Progenitor cell of endocrine pancreas (in vitro differentiated cells): Measurements from ENCODE around the gene NAPSA. TPM values are rescaled to one million over a fixed set of nuclear protein-coding genes. Genes with fewer than 3 reads are reported as not detected.

ENCODE experiments used
- DNase-seq: peaks from one replicate; pipeline ENCODE4 v3.0.0; 2021; ENCODE audit warnings: low spot score; ENCODE audit not compliant: unreplicated experiment
- H3K27ac Mint-ChIP-seq: 2 replicates; pipeline ENCODE4 v1.8.0; 2021; ENCODE audit warnings: mild to moderate bottlenecking, moderate library complexity, mixed read lengths
- H3K27me3 Mint-ChIP-seq: 2 replicates; pipeline ENCODE4 v1.8.0; 2021; ENCODE audit warnings: mixed read lengths
- H3K36me3 Mint-ChIP-seq: 2 replicates; pipeline ENCODE4 v1.8.0; 2022; ENCODE audit warnings: mixed read lengths; ENCODE audit not compliant: insufficient read depth
- H3K4me1 Mint-ChIP-seq: 2 replicates; pipeline ENCODE4 v1.8.0; 2021; ENCODE audit warnings: low read depth, mixed read lengths
- H3K4me3 Mint-ChIP-seq: 2 replicates; pipeline ENCODE4 v1.8.0; 2021; ENCODE audit warnings: low read depth, mild to moderate bottlenecking, moderate library complexity, mixed read lengths
- H3K9me3 Mint-ChIP-seq: 2 replicates; pipeline ENCODE4 v1.8.0; 2021; ENCODE audit warnings: low read depth, mixed read lengths
- total RNA-seq: library from RNA; stranded (reverse); gene quantifications from 2 replicates; pipeline ENCODE4 v1.2.1, GENCODE V29; 2021
- TF ChIP-seq, protein P1 (sequence below): fragments of 200-600 bp; sonication (generic); IDR thresholded peaks from one replicate; pipeline ENCODE4 v1.5.0; 2021; ENCODE audit warnings: antibody characterized with exemption, mild to moderate bottlenecking; ENCODE audit not compliant: unreplicated experiment

Gene NAPSA
- total RNA-seq, 1 donor from 2014 or later, result 2.7 TPM

GRCh38 chr19:50409347-50409746 lies 43.9 kb upstream of the NAPSA start:
- Mint-ChIP-seq H3K27me3 (no peaks in the 10 kb centered on the region), H3K9me3 (no peaks in the 10 kb centered on the region), H3K36me3 (peaks cover 11% of the 10 kb centered on the region), H3K27ac (no peak overlapping the region), H3K4me1 (no peaks in the 10 kb centered on the region), H3K4me3 (no peak overlapping the region)
- TF ChIP-seq, protein P1, sequence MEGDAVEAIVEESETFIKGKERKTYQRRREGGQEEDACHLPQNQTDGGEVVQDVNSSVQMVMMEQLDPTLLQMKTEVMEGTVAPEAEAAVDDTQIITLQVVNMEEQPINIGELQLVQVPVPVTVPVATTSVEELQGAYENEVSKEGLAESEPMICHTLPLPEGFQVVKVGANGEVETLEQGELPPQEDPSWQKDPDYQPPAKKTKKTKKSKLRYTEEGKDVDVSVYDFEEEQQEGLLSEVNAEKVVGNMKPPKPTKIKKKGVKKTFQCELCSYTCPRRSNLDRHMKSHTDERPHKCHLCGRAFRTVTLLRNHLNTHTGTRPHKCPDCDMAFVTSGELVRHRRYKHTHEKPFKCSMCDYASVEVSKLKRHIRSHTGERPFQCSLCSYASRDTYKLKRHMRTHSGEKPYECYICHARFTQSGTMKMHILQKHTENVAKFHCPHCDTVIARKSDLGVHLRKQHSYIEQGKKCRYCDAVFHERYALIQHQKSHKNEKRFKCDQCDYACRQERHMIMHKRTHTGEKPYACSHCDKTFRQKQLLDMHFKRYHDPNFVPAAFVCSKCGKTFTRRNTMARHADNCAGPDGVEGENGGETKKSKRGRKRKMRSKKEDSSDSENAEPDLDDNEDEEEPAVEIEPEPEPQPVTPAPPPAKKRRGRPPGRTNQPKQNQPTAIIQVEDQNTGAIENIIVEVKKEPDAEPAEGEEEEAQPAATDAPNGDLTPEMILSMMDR, result no peak
- DNase-seq, result no peak

DNA sequence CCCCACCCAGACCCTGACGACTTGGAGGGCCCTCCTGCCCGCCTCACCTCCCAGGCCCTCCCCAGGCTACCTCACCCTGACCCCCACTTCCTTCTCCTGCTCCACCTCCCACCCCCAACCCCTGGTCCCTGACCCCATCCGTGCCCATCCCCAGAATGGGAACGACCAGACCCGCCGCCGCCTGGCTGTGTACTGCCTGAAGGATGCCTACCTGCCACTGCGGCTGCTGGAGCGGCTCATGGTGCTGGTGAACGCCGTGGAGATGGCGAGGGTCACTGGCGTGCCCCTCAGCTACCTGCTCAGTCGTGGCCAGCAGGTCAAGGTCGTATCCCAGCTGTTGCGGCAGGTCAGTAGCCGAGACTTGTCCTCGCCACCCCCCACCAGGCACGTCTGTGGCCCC lies 41.4 kb upstream of the NAPSA start:
- Mint-ChIP-seq H3K27me3 (no peaks in the 10 kb centered on the region), H3K9me3 (no peaks in the 10 kb centered on the region), H3K4me1 (no peaks in the 10 kb centered on the region), H3K4me3 (no peak overlapping the region), H3K36me3 (peaks cover 15% of the 10 kb centered on the region), H3K27ac (no peak overlapping the region)
- no peak for DNase-seq
- TF ChIP-seq, protein P1, result no peak

DNA sequence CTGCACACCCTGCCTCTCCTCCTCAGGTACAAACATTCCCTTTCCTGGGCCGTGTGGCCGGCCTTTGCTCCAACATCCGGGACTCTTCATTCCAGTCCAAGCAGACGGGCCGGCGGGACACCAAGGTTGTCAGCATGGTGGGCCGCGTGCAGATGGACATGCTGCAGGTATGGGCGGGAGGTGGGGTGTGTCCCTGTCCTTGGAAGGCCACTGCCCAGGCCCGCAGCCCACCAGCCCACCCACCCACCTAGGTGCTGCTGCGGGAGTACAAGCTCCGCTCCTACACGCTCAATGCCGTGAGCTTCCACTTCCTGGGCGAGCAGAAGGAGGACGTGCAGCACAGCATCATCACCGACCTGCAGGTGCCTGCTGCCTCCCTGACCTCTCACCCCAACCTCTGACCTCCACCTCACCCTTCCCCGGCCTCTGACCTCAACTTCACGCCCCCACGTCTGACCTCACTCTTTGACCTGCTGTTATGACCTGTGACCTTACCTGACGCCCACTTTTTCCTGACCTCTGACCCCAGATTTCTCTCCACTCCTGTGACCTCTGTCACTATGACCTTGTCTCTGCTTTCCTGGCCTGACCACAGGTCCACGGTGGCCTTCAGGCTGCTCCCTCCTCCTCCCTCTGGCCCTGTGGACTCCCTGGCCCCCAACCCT lies 40.8 kb upstream of the NAPSA start:
- no peaks in the 10 kb centered on the region for H3K27me3 Mint-ChIP-seq
- no peak overlapping the region for H3K4me3 Mint-ChIP-seq
- TF ChIP-seq, protein P1, result no peak
- no peak overlapping the region for H3K27ac Mint-ChIP-seq
- peaks cover 13% of the 10 kb centered on the region for H3K36me3 Mint-ChIP-seq
- no peak for DNase-seq
- H3K4me1 Mint-ChIP-seq, result no peaks in the 10 kb centered on the region
- no peaks in the 10 kb centered on the region for H3K9me3 Mint-ChIP-seq

GRCh38 chr19:50402544-50403301 lies 37.3 kb upstream of the NAPSA start:
- Mint-ChIP-seq H3K9me3 (no peaks in the 10 kb centered on the region), H3K27ac (no peak overlapping the region), H3K27me3 (no peaks in the 10 kb centered on the region), H3K4me3 (no peak overlapping the region), H3K4me1 (no peaks in the 10 kb centered on the region), H3K36me3 (peaks cover 11% of the 10 kb centered on the region)
- no peak for DNase-seq
- TF ChIP-seq, protein P1, result no peak

DNA sequence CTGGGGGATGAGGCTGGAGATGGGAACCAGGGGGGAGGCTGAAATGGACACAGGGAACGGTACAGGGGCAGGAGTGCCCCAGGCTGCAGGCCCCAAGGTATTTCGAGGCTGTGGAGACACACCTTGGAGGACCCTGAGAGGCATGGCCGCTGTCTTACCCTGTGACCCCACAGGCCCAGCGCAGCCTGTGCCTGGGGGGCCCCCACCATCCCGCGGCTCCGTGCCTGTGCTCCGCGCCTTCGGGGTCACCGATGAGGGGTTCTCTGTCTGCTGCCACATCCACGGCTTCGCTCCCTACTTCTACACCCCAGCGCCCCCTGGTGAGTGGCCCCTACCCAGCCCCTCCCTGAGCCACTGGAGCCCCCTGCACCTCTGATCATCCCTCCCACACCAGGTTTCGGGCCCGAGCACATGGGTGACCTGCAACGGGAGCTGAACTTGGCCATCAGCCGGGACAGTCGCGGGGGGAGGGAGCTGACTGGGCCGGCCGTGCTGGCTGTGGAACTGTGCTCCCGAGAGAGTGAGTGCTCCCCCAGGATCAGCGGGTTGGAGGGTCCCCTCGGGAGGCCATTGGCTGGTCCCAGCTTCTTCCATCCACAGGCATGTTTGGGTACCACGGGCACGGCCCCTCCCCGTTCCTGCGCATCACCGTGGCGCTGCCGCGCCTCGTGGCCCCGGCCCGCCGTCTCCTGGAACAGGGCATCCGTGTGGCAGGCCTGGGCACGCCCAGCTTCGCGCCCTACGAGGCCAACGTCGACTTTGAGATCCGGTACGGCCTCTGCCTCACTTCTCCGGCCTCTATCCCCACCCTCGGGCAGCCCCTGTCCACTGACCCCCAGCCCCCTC lies 36.4 kb upstream of the NAPSA start:
- TF ChIP-seq, protein P1, result no peak
- DNase-seq, result no peak
- Mint-ChIP-seq H3K4me3 (no peak overlapping the region), H3K36me3 (peaks cover 11% of the 10 kb centered on the region), H3K27ac (no peak overlapping the region), H3K27me3 (no peaks in the 10 kb centered on the region), H3K9me3 (no peaks in the 10 kb centered on the region), H3K4me1 (no peaks in the 10 kb centered on the region)
